GM18873 (cell line): Measurements from ENCODE around the gene TTLL8.

Experiments
- ATAC-seq: cut with Tn5 transposase; IDR thresholded peaks from one replicate; pipeline ENCODE4 v1.9.1; 2021; ENCODE audit warnings: mild to moderate bottlenecking, moderate library complexity, moderate number of reproducible peaks; ENCODE audit not compliant: unreplicated experiment, low FRiP score

The TTLL8 gene

GRCh38 chr22:50083462-50084079 is 25.5 kb upstream of the TTLL8 start:
- no peak for ATAC-seq

- ATAC-seq: no peak
Observed at GRCh38 chr22:50082961-50083461, 24.9 kb upstream of the TTLL8 start.

GRCh38 chr22:50082197-50082715 is 24.2 kb upstream of the TTLL8 start:
- ATAC-seq: no peak

- no peak for ATAC-seq
Observed at GRCh38 chr22:50081426-50082196, 23.5 kb upstream of the TTLL8 start.

GRCh38 chr22:50080077-50080465 is 22.0 kb upstream of the TTLL8 start:
- ATAC-seq: no peak

- no peak for ATAC-seq
Observed at GRCh38 chr22:50078761-50079160, 20.7 kb upstream of the TTLL8 start.

- ATAC-seq: no peak
Observed at GRCh38 chr22:50078246-50078645, 20.1 kb upstream of the TTLL8 start.

- ATAC-seq: no peak
Observed at GRCh38 chr22:50076646-50077535, 18.8 kb upstream of the TTLL8 start.

GRCh38 chr22:50074551-50075530 is 16.7 kb upstream of the TTLL8 start:
- ATAC-seq: no peak

GRCh38 chr22:50074056-50074455 is 16.0 kb upstream of the TTLL8 start:
- no peak for ATAC-seq

- no peak for ATAC-seq
Observed at GRCh38 chr22:50072714-50073538, 14.8 kb upstream of the TTLL8 start.

- ATAC-seq: no peak
Observed at GRCh38 chr22:50072167-50072555, 14.1 kb upstream of the TTLL8 start.

- no peak for ATAC-seq
Observed at GRCh38 chr22:50071432-50072166, 13.5 kb upstream of the TTLL8 start.

- ATAC-seq: no peak
Observed at GRCh38 chr22:50070366-50070765, 12.3 kb upstream of the TTLL8 start.

GRCh38 chr22:50068096-50068495 is 10.0 kb upstream of the TTLL8 start:
- no peak for ATAC-seq

GRCh38 chr22:50067244-50067643 is 9.1 kb upstream of the TTLL8 start:
- ATAC-seq: no peak

GRCh38 chr22:50064453-50064852 is 6.4 kb upstream of the TTLL8 start:
- no peak for ATAC-seq
